Measurements from ENCODE around the gene SSTR4.

SSTR4 gene

GRCh38 chr20:23061734-23062561, 26.8 kb downstream of the SSTR4 start:
- peak; percentile 23 for DNase-seq (ENCODE audit: insufficient read length, low spot score)
- FAIRE-seq, result no peak

- no peak for FAIRE-seq
- no peak for DNase-seq (ENCODE audit: insufficient read length, low spot score)
These were observed 27.5 kb downstream of the SSTR4 start for GRCh38 chr20:23062632-23063031.

DNA sequence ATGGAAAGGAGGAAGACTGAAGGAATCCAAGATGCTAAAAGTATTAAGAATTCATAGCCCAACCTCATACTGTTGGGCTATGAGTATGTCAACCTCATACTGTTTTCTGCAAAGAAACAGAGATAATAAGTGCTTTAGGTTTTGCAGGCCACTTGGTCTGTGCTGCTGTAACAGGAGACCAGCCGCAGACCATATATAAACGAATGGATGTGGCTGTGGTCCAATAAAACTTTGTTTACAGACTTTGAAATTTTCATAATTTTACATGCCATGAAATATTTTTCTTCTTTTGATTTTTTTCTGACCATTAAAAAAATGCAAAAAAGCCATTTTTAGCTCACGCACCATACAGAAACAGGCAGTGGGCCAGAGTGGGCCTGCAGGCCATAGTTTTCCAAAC, 28.1 kb downstream of the SSTR4 start:
- FAIRE-seq (no peak), DNase-seq (ENCODE audit: insufficient read length, low spot score) (no peak)

GRCh38 chr20:23063581-23063980, 28.5 kb downstream of the SSTR4 start:
- DNase-seq (ENCODE audit: insufficient read length, low spot score) (no peak), FAIRE-seq (no peak)

DNA sequence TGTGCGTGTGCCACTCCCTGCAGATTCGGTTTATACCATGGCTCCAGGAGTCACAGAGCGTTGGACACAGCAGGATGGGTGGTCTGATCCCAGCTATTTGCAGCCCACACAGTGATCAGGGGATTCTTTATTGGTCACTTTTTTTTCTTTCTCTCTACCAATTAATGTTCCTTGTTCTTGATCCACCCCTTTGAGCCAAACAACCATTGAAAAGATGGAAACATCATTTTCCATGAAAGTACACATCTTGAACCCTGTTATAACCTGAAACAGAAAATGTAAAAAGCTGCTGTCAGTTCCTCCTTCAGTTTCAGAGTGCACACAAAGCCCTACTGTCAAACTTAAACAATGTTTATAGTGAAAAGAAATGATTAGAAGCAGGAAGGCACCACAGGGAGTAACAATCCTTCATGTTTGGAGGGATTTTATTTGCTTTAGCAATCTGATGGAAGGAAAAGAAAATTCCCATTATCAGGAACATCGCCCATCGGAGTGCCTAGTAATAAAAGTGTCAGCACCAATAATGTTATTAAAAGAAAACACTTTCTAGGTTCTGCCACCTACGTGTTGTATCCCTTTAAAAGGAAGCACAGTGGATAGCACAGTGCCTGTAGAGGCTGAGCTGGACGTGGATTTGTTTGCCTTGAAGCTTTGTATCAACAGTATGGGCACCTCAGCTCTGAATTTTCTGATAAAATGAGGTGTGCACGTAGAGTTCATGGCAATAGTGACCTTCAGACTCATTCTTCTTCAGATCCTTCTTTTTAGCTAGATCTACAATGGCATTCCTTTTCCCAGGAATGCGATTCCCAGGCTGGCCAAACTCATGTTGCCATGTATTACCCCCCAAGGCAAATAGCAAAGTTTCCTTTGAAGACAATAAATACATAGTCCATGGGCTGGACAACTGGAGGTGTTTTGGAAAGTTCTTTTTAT, 30.4 kb downstream of the SSTR4 start:
- no peak for DNase-seq (ENCODE audit: insufficient read length, low spot score)
- FAIRE-seq, result no peak

DNA sequence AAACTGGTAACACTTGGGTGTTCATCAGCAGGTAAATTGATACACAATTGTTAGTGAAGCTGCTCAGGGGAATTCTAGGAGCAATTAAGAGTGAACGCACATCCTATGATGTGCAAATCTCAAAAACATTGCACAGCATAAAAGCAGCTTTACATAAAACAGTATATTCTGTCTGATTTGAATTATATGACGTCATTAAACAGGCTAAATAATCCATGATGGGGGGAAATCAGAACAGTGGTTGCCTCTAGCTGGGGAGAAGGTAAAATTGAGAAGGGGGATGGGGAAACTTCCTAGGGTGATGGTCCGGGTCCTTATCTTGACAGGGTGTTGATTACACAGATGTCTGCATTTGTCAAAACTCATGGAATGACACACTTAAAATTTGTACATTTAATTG, 31.7 kb downstream of the SSTR4 start:
- DNase-seq (ENCODE audit: insufficient read length, low spot score), result no peak
- no peak for FAIRE-seq

GRCh38 chr20:23068283-23068682, 33.2 kb downstream of the SSTR4 start:
- no peak for DNase-seq (ENCODE audit: insufficient read length, low spot score)
- no peak for FAIRE-seq

DNA sequence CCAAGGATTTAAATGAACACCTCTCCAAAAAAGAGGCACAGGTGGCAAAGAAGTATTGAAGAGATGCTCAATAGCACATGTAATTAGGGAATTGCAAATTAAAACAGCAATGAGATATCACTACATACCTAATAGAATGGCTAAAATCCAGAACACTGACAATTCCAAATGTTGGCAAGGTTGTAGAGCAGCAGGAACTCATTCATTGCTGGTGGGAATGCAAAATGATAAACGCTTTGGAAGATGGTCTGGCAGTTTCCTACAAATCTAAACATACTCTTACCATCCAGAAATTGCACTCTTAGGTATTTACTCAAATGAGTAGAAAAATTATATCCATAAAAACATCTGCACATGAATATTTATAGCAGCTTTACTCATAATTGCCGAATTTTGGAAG, 34.0 kb downstream of the SSTR4 start:
- FAIRE-seq (no peak), DNase-seq (ENCODE audit: insufficient read length, low spot score) (no peak)

GRCh38 chr20:23071398-23071797, 36.3 kb downstream of the SSTR4 start:
- DNase-seq (ENCODE audit: insufficient read length, low spot score), result no peak
- no peak for FAIRE-seq

DNA sequence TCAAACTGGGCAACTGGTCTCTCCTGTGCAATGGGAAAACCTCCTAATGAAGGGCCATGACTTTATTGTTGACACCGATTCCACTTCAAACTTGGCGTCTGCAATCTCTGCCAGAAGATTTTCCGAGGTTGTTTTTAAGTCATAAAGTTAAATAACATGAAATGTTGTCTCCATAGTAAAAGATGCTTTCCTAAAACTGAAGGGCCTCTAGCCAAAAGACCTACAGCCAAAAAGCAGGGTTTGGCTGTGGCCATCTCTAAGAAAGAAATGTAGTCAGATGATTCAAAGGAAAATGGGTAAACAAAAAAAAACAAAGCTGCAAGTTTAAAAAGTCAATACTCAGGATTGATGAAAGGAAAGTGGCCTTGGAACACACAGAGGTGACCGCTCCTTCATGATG, 36.9 kb downstream of the SSTR4 start:
- FAIRE-seq (no peak), DNase-seq (ENCODE audit: insufficient read length, low spot score) (no peak)

GRCh38 chr20:23072892-23073586, 37.9 kb downstream of the SSTR4 start:
- DNase-seq (ENCODE audit: insufficient read length, low spot score) (no peak), FAIRE-seq (no peak)

- no peak for FAIRE-seq
- no peak for DNase-seq (ENCODE audit: insufficient read length, low spot score)
These were observed 38.9 kb downstream of the SSTR4 start for GRCh38 chr20:23074052-23074451.

DNA sequence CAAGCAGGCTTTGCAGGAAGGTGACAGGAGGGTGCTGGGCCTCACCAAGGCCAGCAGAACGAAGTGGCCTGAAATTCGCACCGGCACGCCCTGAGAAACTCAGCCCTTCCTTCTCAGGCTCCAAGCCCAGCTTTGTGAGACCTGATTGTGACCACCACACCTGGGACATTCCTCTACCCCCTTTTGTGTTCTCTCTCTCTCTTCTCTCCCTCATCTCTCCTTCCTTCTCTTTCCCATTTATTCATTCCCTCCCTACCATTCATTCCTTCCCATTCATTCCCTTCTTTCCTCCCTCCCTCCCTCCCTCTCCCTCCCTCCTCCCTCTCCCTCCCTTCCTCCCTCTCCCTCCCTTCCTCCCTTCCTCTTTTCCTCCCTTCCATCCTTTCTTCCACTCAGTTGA, 42.2 kb downstream of the SSTR4 start:
- DNase-seq (ENCODE audit: insufficient read length, low spot score), result no peak
- no peak for FAIRE-seq

GRCh38 chr20:23078351-23079015, 43.4 kb downstream of the SSTR4 start:
- FAIRE-seq (no peak), DNase-seq (ENCODE audit: insufficient read length, low spot score) (no peak)

- DNase-seq (ENCODE audit: insufficient read length, low spot score), result no peak
- FAIRE-seq, result no peak
These were observed 43.9 kb downstream of the SSTR4 start for GRCh38 chr20:23079016-23079351.

DNA sequence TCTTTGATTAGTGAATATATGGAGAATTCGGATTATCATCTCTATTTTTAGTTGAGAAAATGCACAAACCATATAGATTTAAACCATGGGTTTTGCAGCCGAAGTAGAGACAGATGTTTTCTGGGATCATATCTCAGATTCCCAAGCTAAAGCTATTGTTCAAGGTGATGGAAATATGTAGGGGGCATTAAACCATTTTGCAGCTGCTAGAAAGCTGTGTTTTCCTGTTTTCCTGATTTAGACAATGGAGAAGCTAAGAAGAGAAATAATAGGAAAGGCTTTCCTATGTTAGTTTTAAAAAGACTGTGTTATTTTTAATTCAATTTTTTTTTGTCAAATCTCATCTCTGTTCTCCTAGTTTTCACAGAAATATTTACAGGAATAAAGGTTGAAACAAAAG, 44.8 kb downstream of the SSTR4 start:
- no peak for DNase-seq (ENCODE audit: insufficient read length, low spot score)
- FAIRE-seq, result no peak

- FAIRE-seq, result no peak
- no peak for DNase-seq (ENCODE audit: insufficient read length, low spot score)
These were observed 45.4 kb downstream of the SSTR4 start for GRCh38 chr20:23080521-23080920.

- DNase-seq (ENCODE audit: insufficient read length, low spot score), result no peak
- FAIRE-seq, result no peak
These were observed 46.2 kb downstream of the SSTR4 start for GRCh38 chr20:23081263-23081819.

DNA sequence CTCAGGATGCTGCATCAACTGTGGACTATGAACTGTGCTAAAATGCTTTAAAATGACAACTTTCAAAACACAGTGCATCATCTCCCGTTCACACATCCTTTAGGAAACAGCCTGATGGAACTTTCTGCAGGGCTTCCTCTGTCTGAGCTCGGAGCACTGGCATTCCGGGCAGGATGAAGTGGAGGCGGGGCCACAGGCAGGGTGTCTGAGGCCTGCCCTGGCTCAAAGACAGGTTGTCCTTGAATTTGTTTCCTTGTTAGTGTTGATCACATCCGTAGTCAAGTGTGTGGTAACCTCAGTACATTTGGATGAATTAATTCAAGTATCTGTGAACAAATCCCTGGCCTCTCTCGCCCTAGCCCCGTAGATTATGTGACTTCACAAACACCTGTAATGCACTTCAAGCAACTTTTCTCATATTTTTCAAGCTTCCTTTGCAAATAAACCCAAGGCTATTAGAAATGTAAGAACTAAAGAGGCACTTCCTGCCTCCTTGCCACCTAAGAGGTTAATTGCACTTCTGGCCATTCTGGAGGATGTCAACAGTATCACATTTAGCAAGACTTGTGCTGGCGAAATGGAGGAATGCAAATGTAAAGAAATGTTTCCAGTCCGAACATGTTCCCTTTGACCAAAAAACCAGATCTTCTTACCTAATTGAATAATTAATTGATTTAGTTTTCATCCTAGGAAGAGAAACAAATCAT, 47.9 kb downstream of the SSTR4 start:
- FAIRE-seq (no peak), DNase-seq (ENCODE audit: insufficient read length, low spot score) (no peak)

Measured in HTR-8/SVneo (cell line).